HG02588 (cell line): ENCODE results near the gene MACF1.
"Not testable (repeated sequence)": the region's sequence is repeated elsewhere in the genome, so short reads cannot be mapped to it uniquely, and the experiment has no call there.

ENCODE experiments used
- ATAC-seq: cut with Tn5 transposase; IDR thresholded peaks from one replicate; pipeline ENCODE4 v1.9.1; 2021; ENCODE audit warnings: mild to moderate bottlenecking, moderate library complexity; ENCODE audit not compliant: unreplicated experiment

Gene MACF1

GRCh38 chr1:39440856-39441255 lies 236.4 kb downstream of the MACF1 start:
- no peak for ATAC-seq

- no peak for ATAC-seq
Observed at GRCh38 chr1:39441797-39442196, 237.3 kb downstream of the MACF1 start.

- no peak for ATAC-seq
Observed at GRCh38 chr1:39445573-39445972, 241.1 kb downstream of the MACF1 start.

GRCh38 chr1:39446986-39447567 lies 242.6 kb downstream of the MACF1 start:
- no peak for ATAC-seq

- not testable (repeated sequence) for ATAC-seq
Observed at GRCh38 chr1:39450041-39450440, 245.5 kb downstream of the MACF1 start.

GRCh38 chr1:39450956-39451606 lies 246.6 kb downstream of the MACF1 start:
- ATAC-seq, result no peak

GRCh38 chr1:39452081-39452480 lies 247.6 kb downstream of the MACF1 start:
- ATAC-seq, result no peak

- no peak for ATAC-seq
Observed at GRCh38 chr1:39452540-39452939, 248.0 kb downstream of the MACF1 start.

- no peak for ATAC-seq
Observed at GRCh38 chr1:39453603-39454002, 249.1 kb downstream of the MACF1 start.

- no peak for ATAC-seq
Observed at GRCh38 chr1:39458991-39459390, 254.5 kb downstream of the MACF1 start.

- ATAC-seq, result no peak
Observed at GRCh38 chr1:39462074-39462473, 257.6 kb downstream of the MACF1 start.

GRCh38 chr1:39466413-39467107 lies 262.1 kb downstream of the MACF1 start:
- ATAC-seq, result no peak

- not testable (repeated sequence) for ATAC-seq
Observed at GRCh38 chr1:39467108-39467720, 262.7 kb downstream of the MACF1 start.

GRCh38 chr1:39469150-39469549 lies 264.7 kb downstream of the MACF1 start:
- ATAC-seq, result no peak

- no peak for ATAC-seq
Observed at GRCh38 chr1:39470040-39470439, 265.5 kb downstream of the MACF1 start.

GRCh38 chr1:39472826-39473225 lies 268.3 kb downstream of the MACF1 start:
- no peak for ATAC-seq

GRCh38 chr1:39473324-39473723 lies 268.8 kb downstream of the MACF1 start:
- ATAC-seq, result no peak

- ATAC-seq, result no peak
Observed at GRCh38 chr1:39474810-39475209, 270.3 kb downstream of the MACF1 start.

GRCh38 chr1:39475551-39475950 lies 271.1 kb downstream of the MACF1 start:
- ATAC-seq, result not testable (repeated sequence)

- no peak for ATAC-seq
Observed at GRCh38 chr1:39478126-39478915, 273.8 kb downstream of the MACF1 start.

GRCh38 chr1:39481289-39481688 lies 276.8 kb downstream of the MACF1 start:
- no peak for ATAC-seq
